ENCODE measurements around the gene VLDLR. TPM values are rescaled to one million over a fixed set of nuclear protein-coding genes. Genes with fewer than 3 reads are reported as not detected.

The VLDLR gene
- total and polyA plus RNA-seq, 2 of the 8 experiments (the other 6 are each of a cell fraction or from before 2014, with no cell fraction given) = 24.2 to 49.1 TPM

GRCh38 chr9:2674141-2674824 lies 52.7 kb downstream of the VLDLR start (continued):
- no peak for TF ChIP-seq BCL11A (IDR thresholded peaks at IDR 0.05; ENCODE audit: low read depth in 2 of 2, low read length in 2 of 2)
- TF ChIP-seq RNF2 (IDR thresholded peaks at IDR 0.05; ENCODE audit: borderline replicate concordance, low read depth, low read length, missing control alignments, poor library complexity, severe bottlenecking) = no peak
- no peak for TF ChIP-seq CREB1 (IDR thresholded peaks at IDR 0.05)
